GDM1 (cell line): Measurements from ENCODE around the gene AUTS2.
"Not testable (repeated sequence)": the region's sequence is repeated elsewhere in the genome, so short reads cannot be mapped to it uniquely, and the experiment has no call there.

ENCODE experiments used
- DNase-seq: peaks from one replicate; lab custom pipeline; 2025; lab: John Stamatoyannopoulos, UW

AUTS2 gene

DNA sequence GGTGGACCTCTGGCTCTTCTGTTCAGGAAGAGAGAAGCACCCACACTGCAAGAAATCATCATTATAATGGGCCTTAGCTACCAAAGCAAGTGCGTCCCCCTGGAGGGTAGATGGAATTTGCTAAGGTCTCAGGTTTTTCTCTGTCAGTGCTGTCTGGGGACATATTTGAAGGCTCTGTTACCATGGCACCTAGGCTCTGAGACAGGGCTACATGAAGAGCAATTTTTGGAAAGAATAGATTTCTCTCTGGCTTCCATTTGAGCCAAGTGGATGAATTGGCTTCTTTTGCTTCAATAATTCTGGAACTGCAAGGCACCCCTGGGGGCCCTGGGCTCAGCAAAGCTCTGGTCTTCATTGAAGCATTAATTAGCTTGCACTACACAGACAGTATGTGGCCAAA lies 1184.5 kb downstream of the AUTS2 start:
- DNase-seq, result no peak

DNA sequence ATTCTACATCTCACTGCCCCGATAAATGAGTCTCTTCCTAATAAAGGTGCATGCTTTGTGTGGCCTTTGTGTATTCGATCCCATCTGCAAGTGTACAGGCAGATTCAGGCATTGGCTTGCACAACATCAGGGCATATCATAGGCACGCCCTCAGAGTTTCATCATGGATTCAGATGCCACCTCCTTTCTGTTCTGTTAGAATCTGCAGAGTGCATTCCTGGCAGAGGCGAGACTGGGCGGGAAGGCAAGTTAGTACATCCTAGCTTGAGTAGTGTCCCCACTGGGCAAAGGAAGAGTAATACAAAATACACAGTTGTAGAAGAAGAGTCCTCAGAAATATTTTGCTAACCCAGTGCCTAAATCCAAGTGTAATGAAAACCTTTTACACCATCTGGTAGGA lies 1187.2 kb downstream of the AUTS2 start:
- no peak for DNase-seq

DNA sequence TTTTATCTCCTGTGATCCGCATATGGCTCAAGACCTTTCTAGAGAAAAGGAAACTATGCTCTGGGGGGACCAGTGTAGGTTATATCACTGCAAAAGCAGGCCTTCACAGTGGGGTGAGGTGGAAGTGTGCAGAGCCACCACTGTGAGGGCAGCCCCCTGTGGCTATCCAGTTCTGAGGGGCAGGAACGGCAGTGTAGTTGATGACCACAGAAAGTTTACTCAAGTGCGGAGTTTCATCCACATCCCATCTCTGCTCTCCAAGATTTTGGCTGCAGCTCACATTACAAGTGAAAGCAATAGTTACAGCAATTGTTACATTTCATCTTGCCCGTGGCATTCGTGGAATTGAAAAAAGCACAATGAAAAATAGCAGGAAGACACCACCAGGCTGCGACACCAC lies 1187.8 kb downstream of the AUTS2 start:
- DNase-seq, result no peak

DNA sequence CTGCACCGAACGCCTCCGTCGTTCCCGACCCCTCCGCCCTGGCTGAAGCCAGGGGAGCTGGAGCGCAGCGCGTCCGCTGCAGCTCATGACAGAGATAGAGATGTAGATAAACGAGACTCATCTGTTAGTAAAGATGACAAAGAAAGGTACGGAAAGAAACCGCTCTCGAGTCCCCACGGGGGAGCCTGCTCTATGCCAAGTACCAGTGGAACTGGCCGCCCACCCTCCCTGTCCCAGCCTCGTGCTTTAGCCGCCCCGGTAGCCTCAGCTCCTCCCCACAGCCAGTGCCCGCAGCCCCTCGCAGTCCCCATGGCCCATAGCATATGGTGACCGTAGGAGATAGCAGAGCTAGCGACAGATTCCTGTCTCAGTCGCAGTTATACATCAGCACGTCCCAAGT lies 1189.0 kb downstream of the AUTS2 start:
- no peak for DNase-seq

DNA sequence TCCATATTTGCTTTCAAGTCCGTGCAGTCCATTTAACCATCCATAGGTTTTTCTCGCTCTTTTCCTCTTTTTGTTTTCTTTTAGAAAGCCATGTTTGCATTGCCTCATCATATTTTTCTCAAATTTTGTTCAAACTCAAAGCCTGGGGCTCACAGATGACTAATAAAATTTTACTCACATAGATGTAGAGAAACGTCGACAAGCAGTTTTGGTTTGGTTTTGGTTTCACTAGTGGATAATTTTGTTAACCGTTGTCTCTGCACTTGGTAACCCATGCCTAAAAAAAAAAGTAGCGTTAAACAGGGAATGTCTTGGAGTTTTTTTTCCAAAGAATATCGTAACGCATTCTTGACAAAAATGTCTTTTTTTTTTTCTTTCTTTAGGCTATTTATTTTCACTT lies 1189.5 kb downstream of the AUTS2 start:
- no peak for DNase-seq

DNA sequence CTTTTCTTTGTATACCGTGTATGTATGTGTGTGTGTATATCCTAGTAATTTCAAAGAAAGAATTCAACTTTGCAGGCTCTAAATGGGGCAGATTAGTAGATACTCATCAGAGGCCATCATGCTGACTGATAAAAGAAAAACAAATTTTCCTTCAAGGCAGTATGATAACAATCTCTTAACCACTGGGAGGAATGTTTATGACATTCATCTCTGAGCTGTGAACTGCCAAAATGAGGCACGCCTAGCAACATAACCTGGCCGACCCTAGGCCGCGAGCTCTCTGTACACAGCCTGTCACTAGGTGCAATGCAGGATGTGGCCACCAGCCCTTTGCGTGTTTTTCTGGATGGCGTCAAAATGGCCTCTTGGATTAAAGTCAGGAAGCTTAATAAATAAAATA lies 1190.0 kb downstream of the AUTS2 start:
- no peak for DNase-seq

DNA sequence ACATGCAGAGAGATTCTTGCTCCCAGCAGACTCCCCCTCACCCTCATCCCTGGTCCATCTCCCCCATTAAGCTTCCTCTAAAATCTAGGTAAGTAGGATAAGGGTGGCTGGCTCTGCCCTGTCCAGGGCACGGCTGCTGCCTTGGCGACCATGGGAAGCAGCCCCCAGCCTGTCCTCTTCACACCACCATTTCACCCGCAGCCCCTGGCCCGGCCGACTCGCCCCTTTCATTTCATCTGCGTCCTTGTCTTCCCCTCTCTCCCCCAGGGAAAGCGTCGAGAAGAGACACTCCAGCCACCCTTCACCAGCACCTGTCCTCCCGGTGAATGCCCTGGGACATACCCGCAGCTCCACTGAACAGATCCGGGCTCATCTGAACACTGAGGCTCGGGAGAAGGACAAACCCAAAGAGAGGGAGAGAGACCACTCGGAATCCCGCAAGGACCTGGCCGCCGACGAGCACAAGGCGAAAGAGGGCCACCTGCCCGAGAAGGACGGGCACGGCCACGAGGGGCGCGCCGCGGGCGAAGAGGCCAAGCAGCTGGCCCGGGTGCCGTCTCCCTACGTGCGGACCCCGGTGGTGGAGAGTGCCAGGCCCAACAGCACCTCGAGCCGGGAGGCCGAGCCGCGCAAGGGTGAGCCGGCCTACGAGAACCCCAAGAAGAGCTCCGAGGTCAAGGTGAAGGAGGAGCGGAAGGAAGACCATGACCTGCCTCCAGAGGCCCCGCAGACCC lies 1191.4 kb downstream of the AUTS2 start:
- DNase-seq, result no peak

DNA sequence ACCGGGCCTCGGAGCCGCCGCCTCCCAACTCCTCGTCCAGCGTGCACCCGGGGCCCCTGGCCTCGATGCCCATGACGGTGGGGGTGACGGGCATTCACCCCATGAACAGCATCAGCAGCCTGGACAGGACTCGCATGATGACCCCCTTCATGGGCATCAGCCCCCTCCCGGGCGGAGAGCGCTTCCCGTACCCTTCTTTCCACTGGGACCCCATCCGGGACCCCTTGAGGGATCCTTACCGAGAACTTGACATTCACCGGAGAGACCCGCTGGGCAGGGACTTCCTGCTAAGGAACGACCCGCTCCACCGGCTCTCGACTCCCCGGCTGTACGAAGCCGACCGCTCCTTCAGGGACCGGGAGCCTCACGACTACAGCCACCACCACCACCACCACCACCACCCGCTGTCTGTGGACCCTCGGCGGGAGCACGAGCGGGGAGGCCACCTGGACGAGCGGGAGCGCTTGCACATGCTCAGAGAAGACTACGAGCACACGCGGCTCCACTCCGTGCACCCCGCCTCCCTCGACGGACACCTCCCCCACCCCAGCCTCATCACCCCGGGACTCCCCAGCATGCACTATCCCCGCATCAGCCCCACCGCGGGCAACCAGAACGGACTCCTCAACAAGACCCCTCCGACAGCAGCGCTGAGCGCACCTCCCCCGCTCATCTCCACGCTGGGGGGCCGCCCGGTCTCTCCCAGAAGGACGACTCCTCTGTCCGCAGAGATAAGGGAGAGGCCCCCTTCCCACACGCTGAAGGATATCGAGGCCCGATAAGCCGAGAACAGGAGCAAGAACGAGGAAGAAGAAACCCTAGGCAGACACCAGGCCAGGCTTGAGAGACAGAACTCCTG lies 1192.2 kb downstream of the AUTS2 start:
- DNase-seq, result no peak

DNA sequence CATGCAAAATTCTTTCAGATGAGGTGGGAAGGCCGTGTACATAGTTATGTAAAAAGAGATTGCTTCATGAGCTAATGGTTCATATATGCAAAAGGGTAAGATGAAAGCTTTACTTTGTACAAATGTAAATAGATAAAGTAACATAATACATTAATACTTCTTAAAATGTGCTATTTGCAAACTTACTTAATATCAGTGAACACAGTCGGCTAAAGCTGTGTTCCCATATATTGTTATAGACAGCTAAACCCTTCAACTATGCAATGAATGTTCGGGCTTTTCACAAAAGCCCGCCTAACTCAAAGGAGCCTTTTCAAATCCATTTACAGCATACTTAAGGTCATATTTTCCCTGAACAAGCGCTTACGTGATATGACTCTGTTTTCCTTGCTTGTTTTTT lies 1193.1 kb downstream of the AUTS2 start:
- DNase-seq, result no peak

DNA sequence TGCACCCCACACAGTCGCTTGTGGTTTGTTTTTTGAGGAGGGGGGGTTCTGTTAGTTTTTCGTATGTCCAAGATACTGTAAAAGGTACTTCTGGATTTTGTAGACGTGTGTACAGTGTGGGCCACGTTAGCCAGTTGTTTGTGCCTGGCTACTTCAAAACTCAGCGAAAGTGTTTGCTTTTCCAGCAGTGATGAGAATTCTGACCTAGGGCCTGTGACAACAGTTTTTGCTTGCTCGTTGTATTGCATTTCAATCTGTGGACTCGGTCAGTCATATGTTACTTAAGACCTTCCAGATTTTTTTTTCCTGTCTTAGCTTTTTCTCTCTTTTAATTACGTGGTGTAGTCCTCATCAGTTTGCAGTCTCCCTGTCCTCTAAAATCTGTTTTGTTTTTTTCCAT lies 1194.8 kb downstream of the AUTS2 start:
- no peak for DNase-seq

DNA sequence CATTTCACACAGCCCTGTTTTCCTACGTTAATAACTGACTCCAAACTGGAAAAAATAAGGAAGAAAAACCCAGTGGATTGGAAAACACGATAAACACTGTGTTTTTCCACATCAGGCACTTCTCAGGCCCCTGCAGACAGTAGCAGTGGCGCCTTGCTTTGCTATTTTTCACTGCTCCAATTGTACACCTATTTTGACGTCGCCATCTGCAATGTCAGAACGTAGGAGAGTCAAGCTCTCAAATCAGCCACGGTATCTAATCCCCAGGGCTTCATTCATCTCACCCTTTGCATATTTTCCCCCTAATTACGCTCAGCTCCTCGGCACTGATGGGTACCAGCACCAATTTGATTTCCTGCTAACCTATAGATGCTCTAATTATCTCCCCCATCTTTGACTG lies 1195.5 kb downstream of the AUTS2 start:
- no peak for DNase-seq

DNA sequence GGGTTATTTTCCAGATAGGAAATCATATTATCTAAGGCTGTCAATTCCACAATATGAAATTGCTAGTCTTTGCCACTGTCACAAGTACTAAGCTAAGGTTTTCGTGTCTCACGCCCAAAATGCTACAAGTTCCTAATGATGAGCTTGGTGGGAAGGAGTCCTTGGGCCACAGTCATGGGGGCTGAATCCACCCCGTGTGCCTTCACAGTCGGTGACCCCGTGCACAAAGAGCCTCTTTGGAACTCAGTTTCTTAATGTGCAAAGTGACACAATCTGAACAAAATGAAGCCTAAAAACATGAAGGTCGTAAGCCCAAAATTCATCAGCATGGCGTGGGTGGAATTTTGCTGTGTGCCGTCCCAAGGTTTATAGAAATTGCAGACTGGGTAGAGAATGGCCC lies 1196.7 kb downstream of the AUTS2 start:
- no peak for DNase-seq

DNA sequence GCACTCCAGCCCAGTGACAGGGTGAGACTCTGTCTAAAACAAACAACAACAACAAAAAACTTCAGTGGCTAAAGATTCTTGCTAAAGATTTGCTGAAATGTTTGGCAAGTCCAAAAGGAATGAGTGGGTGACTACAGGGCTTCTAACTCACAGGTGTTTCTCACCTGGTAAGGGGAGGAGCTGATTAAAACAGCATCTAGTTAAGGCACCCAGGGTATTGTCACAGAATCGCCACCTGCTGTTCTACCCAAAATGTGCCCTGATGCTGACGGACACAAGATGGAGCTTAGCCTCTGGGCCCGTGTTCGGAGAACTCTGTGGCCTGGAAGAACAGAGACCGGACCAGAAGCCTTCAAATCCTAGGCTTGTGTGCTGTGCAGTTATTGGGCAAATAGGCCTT lies 1197.7 kb downstream of the AUTS2 start:
- DNase-seq, result no peak

DNA sequence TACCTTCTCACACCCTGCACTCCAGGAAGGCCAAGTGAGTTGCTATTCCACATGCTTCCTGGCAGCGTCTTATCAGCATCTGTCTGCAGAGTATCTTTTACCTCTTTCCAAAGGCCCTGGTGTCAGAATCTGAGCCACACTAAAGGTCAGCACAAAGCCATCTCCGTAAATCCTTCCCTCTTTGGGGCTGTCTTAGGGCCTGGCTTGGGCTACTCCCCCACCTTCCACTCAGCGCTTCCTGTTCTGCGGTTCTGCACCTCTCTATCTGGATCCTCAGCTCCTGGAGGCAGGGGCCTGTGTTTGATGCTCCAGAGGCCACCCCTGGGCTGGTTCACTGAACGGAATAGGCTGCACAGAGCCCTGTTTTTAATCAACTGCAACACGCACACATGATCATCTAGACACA lies 1198.8 kb downstream of the AUTS2 start:
- no peak for DNase-seq

DNA sequence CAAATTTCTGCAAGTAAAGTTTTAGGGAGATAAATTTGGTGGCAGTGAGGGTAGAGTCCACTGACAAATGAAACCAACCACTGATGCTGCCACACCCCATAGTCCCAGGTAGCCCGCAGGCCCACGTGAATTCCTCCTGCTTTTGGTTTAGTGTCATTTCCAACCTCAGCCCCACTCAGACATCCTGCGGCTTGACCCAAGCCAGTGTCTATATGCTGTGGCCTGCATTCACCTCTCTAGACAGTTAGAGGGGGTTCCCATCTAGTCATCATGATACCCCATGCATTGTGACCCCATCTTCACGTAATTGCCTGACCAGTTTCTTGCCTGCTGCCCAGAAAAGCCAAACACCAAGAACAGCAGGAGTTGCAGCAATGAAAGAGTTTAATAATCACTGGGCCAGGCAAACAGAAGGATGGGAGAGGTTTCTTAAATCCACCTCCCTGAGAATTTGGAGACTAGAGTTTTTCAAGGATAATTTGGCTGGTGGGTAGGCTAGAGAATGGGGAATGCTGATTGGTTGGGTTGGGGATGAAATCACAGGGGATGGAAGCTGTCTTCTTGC lies 1201.6 kb downstream of the AUTS2 start:
- no peak for DNase-seq

DNA sequence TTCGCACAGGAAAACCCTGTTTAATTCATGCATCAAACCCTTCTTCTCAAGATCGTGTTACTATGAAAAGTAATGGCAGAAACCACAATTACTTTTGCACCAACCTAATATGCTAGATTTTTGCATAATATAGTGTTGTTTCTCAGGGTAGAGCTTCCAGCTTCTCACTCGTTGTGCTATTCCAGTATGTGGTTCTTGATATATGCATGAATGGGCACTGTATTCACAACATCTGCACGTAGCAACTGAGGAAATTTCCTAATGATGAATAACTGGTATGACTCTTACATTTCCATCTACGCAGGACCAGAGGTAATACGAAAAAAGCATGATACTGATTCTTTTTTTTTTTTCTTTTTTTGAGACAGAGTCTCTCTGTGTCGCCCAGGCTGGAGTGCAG lies 1207.1 kb downstream of the AUTS2 start:
- no peak for DNase-seq

DNA sequence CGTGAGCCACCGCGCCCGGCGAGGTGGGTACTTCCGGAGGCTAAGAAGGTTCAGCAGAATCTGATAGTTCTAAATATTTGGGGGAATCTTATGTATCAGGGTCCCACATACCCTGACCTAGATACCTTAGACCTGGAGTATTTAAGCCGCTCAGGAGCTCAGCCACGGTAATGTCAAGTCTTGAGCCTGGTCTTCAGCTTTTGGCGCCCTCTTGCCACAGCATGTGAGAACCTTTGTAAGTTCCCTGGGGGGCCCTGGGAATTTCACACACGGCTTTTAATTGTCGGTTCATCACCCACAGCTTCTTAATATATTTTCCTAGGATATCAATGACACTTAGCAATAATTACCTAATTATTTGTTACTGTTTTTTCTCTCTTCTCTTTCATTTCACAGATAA lies 1209.4 kb downstream of the AUTS2 start:
- no peak for DNase-seq

DNA sequence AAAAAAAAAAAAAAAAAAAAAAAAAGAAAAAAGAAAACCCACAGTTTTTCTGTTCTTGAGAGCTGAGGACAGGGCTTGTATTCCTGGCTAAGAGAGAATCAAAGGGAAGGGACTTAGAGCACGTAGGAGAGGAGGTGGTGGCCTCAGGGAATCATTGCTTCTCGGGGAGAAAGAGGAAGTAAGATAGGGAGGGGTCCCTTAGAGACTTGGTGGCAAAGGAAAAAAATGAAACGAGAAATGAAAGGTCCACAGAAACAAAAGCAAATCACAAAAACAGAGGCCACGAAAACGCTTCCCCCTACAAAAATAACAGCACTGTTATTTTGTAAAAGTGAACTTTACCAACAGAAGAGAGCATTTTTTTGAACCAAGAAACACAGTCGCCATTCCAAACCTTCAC lies 1210.6 kb downstream of the AUTS2 start:
- DNase-seq, result no peak

DNA sequence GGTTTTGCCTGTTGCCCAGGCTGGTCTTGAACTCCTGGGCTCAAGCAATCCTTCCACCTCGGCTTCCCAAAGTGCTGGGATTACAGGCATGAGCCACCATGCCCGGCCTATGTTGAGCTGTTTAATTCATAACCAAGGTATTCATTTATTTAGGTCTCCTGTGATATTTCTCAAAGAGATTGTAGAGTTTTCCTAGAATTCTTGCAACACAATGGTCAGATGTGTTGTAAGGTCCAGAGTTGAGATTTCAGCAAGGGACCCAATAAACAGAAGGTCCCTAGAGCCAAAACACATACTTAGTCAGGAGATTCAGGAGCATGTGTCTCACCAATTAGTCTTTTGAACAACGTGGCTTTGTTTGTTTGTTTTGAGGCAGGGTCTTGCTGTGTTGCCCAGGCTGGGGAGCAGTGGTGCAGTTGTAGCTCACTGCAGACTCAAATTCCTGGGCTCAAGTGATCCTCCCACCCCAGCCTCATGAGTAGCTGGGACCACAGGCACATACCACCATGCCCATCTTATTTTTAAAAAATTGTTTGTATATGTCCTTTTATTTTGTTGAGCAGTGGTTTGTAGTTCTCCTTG lies 1212.4 kb downstream of the AUTS2 start:
- no peak for DNase-seq

DNA sequence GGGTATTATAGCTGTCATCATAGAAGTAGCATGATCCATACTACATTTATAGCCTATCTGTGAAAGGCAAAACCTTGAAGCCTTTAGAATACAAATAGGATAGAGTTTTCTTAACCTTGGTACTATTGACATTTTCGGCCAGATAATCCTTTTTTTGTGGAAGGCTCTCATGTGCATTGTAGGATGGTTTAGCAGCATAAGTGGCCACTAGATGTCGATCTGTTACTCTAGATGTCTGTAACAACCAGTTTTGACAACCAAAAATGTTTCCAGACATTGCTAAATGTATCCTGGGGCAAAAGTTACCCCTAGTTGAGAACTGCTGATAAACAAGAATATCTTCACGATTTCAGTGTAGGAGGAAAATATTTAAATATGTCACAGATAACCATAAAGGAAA lies 1214.2 kb downstream of the AUTS2 start:
- DNase-seq, result no peak

DNA sequence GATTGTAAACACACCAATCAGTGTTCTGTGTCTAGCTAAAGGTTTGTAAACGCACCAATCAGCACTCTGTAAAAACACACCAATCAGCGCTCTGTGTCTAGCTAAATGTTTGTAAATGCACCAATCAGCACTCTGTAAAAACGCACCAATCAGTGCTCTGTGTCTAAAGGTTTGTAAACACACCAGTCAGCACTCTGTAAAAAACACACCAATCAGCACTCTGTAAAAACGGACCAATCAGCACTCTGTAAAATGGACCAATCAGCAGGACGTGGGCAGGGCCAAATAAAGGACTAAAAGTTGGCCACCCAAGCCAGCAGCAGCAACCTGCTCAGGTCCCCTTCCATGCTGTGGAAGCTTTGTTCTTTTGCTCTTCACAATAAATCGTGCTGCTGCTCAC lies 1224.2 kb downstream of the AUTS2 start:
- not testable (repeated sequence) for DNase-seq

DNA sequence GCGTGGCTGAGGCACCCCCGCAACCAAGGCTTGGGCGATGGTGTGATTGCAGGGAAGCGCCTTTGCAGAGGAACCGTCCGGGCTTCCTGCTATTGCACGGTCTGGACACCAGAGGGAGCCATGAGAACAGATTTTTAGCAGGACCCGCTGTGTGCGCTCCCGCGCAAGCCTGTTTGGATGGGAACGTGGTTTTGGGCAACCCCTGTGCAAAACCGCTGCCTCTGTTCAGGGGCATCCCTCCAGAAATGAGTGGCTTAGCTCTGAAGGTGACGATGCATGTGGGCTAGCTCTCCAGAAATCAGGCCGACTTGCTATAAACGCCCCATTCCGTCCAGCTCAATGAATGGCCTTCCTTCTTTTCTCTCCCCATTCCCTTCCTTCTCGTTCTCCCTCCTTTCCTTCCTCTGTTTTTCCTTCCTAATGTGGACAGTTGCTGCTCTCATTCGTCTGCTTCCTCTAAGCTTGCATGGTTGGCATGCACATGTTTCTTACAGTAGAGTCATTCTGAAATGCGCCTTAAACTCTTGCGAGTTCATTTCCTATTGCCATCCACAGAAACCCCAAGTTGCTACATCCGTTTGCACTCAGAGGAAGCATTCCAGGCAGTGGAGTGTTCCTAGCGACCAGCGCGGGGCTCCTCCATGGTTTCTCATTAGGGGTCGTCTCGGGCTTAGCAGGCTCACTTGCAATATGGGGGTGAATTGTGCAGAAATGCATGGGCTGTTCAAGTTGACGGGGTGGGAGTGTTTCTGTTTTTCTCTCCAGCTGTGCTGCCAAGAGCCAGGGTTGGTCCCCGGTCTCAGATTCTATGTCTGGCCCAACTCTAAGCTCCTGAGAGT lies 1231.2 kb downstream of the AUTS2 start:
- DNase-seq, result no peak
